Measurements from ENCODE around the gene SMARCD1. TPM values are rescaled to one million over a fixed set of nuclear protein-coding genes. Genes with fewer than 3 reads are reported as not detected.
A peak's percentile ranks its signal among the peaks of the same experiment; 100 is the strongest.

Gene SMARCD1
- total and polyA plus RNA-seq, 9 of the 15 experiments (the other 6 are each of a cell fraction or from before 2014, with no cell fraction given): 0.86 to 91.7 (median 48.0) TPM

GRCh38 chr12:50050410-50051098 is 34.6 kb upstream of the SMARCD1 start (continued):
- TF ChIP-seq MTA3 (IDR thresholded peaks at IDR 0.05; ENCODE audit: borderline replicate concordance) (peak; percentile 58; the same call in 1 of the 2 replicates), ZNF655 (CRISPR knock-in tag; IDR thresholded peaks at IDR 0.05) (no peak), GABPA (tag; conservative IDR thresholded peaks at IDR 0.05; ENCODE audit: low read depth) (peak; percentile 60), LARP7 (IDR thresholded peaks at IDR 0.05) (0 out of 2 replicates have a peak, but pooled peaks have one; percentile 28), ZSCAN29 (IDR thresholded peaks at IDR 0.05) (no peak), CCAR2 (IDR thresholded peaks at IDR 0.05; ENCODE audit: low read depth, low read length) (no peak), POLR2H (tag; IDR thresholded peaks at IDR 0.05; ENCODE audit: low read depth) (no peak), HLTF (IDR thresholded peaks at IDR 0.05) (no peak), GTF2E2 (tag; IDR thresholded peaks at IDR 0.05) (no peak; the same call in 1 of the 2 replicates), POLR3A (IDR thresholded peaks at IDR 0.05; ENCODE audit: borderline replicate concordance, extremely low read depth, insufficient read depth, insufficient read length) (no peak), NFXL1 (CRISPR knock-in tag; IDR thresholded peaks at IDR 0.05) (no peak), ZNF79 (CRISPR knock-in tag; IDR thresholded peaks at IDR 0.05; ENCODE audit: low read depth) (no peak), TEAD4 (IDR thresholded peaks at IDR 0.05; ENCODE audit: low read length) (peak; percentile 97), TEAD4 (CRISPR knock-in tag; IDR thresholded peaks at IDR 0.05; ENCODE audit: borderline replicate concordance) (no peak), PRPF4 (IDR thresholded peaks at IDR 0.05; ENCODE audit: insufficient read depth, low read depth, low read length, poor library complexity, severe bottlenecking) (no peak), BRF2 (IDR thresholded peaks at IDR 0.05; ENCODE audit: borderline replicate concordance, insufficient read depth, insufficient read length) (no peak), THAP7 (CRISPR knock-in tag; IDR thresholded peaks at IDR 0.05) (no peak), POLR2A (conservative IDR thresholded peaks at IDR 0.05) (no peak), ZNF830 (CRISPR knock-in tag; IDR thresholded peaks at IDR 0.05) (no peak), PCBP1 (IDR thresholded peaks at IDR 0.05; ENCODE audit: low read depth, low read length, poor library complexity, severe bottlenecking) (peak; percentile 100), TFE3 (CRISPR knock-in tag; IDR thresholded peaks at IDR 0.05) (no peak), ZNF584 (CRISPR knock-in tag; IDR thresholded peaks at IDR 0.05; ENCODE audit: low read depth) (peak; percentile 85), ZNF507 (tag; conservative IDR thresholded peaks at IDR 0.05) (no peak), SETDB1 (IDR thresholded peaks at IDR 0.05; ENCODE audit: low read length) (no peak), GTF2A2 (tag; IDR thresholded peaks at IDR 0.05) (no peak), NRF1 (conservative IDR thresholded peaks at IDR 0.05 in 1 of 2, IDR thresholded peaks at IDR 0.05 in 1 of 2) (peak; percentile 66 to 70), ZNF431 (CRISPR knock-in tag; IDR thresholded peaks at IDR 0.05) (no peak)

Data from K562 (cell line).